Liver (tissue), 9 donors: ENCODE results near the gene SYNPO2. TPM values are rescaled to one million over a fixed set of nuclear protein-coding genes. Genes with fewer than 3 reads are reported as not detected.

Experiments used
- DNase-seq: peaks from one replicate; pipeline ENCODE4 v3.0.0-alpha.2; 2017; ENCODE audit warnings: low spot score
- H3K27ac ChIP-seq, 2 donors: one replicate each; pipeline ENCODE4 v1.7.0; 2013; ENCODE audit warnings: inconsistent platforms in 2 of 2, low read length in 2 of 2, control low read depth in 1 of 2, low read depth in 1 of 2, mild to moderate bottlenecking in 1 of 2
- H3K27me3 ChIP-seq, 4 donors: one replicate each; pipeline versions ENCODE4 v1.6.1 to v1.7.0; 2013; ENCODE audit warnings: low read length in 3 of 4, inconsistent platforms in 1 of 4, mild to moderate bottlenecking in 1 of 4, moderate library complexity in 1 of 4; ENCODE audit not compliant: control insufficient read depth in 4 of 4, insufficient read depth in 4 of 4
- H3K36me3 ChIP-seq, 4 donors: one replicate each; pipeline versions ENCODE4 v1.6.1 to v1.7.0; 2013; ENCODE audit warnings: low read length in 3 of 4, mild to moderate bottlenecking in 3 of 4, low read depth in 1 of 4, moderate library complexity in 1 of 4; ENCODE audit not compliant: control insufficient read depth in 4 of 4, insufficient read depth in 3 of 4
- H3K4me1 ChIP-seq, 4 donors: one replicate each; pipeline versions ENCODE4 v1.6.1 to v1.7.0; 2013; ENCODE audit warnings: low read length in 3 of 4, mild to moderate bottlenecking in 3 of 4, moderate library complexity in 1 of 4; ENCODE audit not compliant: control insufficient read depth in 4 of 4, insufficient read depth in 4 of 4
- H3K4me3 ChIP-seq, 3 donors: one replicate each; pipeline versions ENCODE4 v1.6.1 to v1.7.0; 2013; ENCODE audit warnings: low read length in 3 of 3, control low read depth in 1 of 3, low read depth in 1 of 3, mild to moderate bottlenecking in 1 of 3
- H3K9ac ChIP-seq, 2 donors: one replicate each; pipeline ENCODE4 v1.7.0; 2013; ENCODE audit warnings: low read length in 2 of 2, mild to moderate bottlenecking in 2 of 2, moderate library complexity in 2 of 2, control low read depth in 1 of 2, low read depth in 1 of 2
- H3K9me3 ChIP-seq, 4 donors: one replicate each; pipeline versions ENCODE4 v1.6.1 to v1.7.0; 2013; ENCODE audit warnings: low read length in 3 of 4; ENCODE audit not compliant: control insufficient read depth in 4 of 4
- ATF3 ChIP-seq: IDR thresholded peaks from 2 replicates; pipeline ENCODE4 v1.6.1; 2016; ENCODE audit warnings: antibody characterized with exemption
- CTCF ChIP-seq: fragments of 150-350 bp; IDR thresholded peaks from 2 replicates; pipeline ENCODE4 v1.5.1; 2017; ENCODE audit warnings: improper control_type of control experiment, low read depth, low read length; ENCODE audit not compliant: missing input control
- EGR1 ChIP-seq, 2 donors: IDR thresholded peaks; 2 replicates each; pipeline ENCODE4 v1.6.1; 2016 to 2018; ENCODE audit warnings: antibody characterized with exemption in 2 of 2, low read depth in 2 of 2
- FOXA1 ChIP-seq: IDR thresholded peaks from 2 replicates; pipeline ENCODE4 v1.6.1; 2016; ENCODE audit warnings: antibody characterized with exemption
- GABPA ChIP-seq, 2 donors: IDR thresholded peaks in 1 of 2; conservative IDR thresholded peaks in 1 of 2; 2 replicates each; pipeline ENCODE4 v1.6.1; 2016; ENCODE audit warnings: antibody characterized with exemption in 2 of 2, mild to moderate bottlenecking in 1 of 2, moderate library complexity in 1 of 2
- HNF4A ChIP-seq, 2 donors: conservative IDR thresholded peaks; 2 replicates each; pipeline ENCODE4 v1.6.1; 2016; ENCODE audit warnings: antibody characterized with exemption in 2 of 2, mild to moderate bottlenecking in 2 of 2
- HNF4G ChIP-seq: IDR thresholded peaks from 2 replicates; pipeline ENCODE4 v1.6.1; 2016; ENCODE audit warnings: antibody characterized with exemption
- JUND ChIP-seq, 2 donors: IDR thresholded peaks; 2 replicates each; pipeline ENCODE4 v1.6.1; 2016; ENCODE audit warnings: antibody characterized with exemption in 2 of 2
- MAX ChIP-seq: IDR thresholded peaks from 2 replicates; pipeline ENCODE4 v1.6.1; 2016; ENCODE audit warnings: antibody characterized with exemption
- NR2F2 ChIP-seq: IDR thresholded peaks from 2 replicates; pipeline ENCODE4 v1.6.1; 2016; ENCODE audit warnings: antibody characterized with exemption
- RAD21 ChIP-seq, 2 donors: IDR thresholded peaks; 2 replicates each; pipeline ENCODE4 v1.6.1; 2016; ENCODE audit warnings: antibody characterized with exemption in 2 of 2, mild to moderate bottlenecking in 2 of 2
- REST ChIP-seq: IDR thresholded peaks from 2 replicates; pipeline ENCODE4 v1.6.1; 2016; ENCODE audit warnings: antibody characterized with exemption, mild to moderate bottlenecking
- RXRA ChIP-seq, 2 donors: IDR thresholded peaks; 2 replicates each; pipeline ENCODE4 v1.6.1; 2017 to 2018; ENCODE audit warnings: antibody characterized with exemption in 2 of 2, mild to moderate bottlenecking in 1 of 2
- SP1 ChIP-seq: IDR thresholded peaks from 2 replicates; pipeline ENCODE4 v1.6.1; 2018; ENCODE audit warnings: antibody characterized with exemption, mild to moderate bottlenecking
- TAF1 ChIP-seq: conservative IDR thresholded peaks from 2 replicates; pipeline ENCODE4 v1.6.1; 2016; ENCODE audit warnings: antibody characterized with exemption, mild to moderate bottlenecking
- YY1 ChIP-seq: IDR thresholded peaks from 2 replicates; pipeline ENCODE4 v1.6.1; 2016; ENCODE audit warnings: antibody characterized with exemption, mild to moderate bottlenecking
- ZBTB33 ChIP-seq: IDR thresholded peaks from 2 replicates; pipeline ENCODE4 v1.6.1; 2016; ENCODE audit warnings: antibody characterized with exemption
- WGBS: extraction: QIAGEN DNeasy Blood & Tissue Kit; methylation state at CpG from one replicate; pipeline ENCODE4 v1.1.7; 2013; 5-methylcytosine and 5-hydroxymethylcytosine counted together
- polyA plus RNA-seq, 2 donors: library from polyadenylated mRNA; stranded (reverse) in 1 of 2; unstranded in 1 of 2; fragments of 200-250 nt in 1 of 2; fragments of >200 nt in 1 of 2; fragmentation: Nextera tagmentation in 1 of 2; extraction: Ambion mirVana in 1 of 2; gene quantifications; one replicate each; pipeline versions ENCODE4 v1.2.1 to v1.2.3, GENCODE V29; 2013 to 2015
- total RNA-seq, 2 donors: library from RNA; depleted of rRNA; stranded (reverse); fragments of >200 nt; gene quantifications; one replicate each; pipeline ENCODE4 v1.2.3, GENCODE V29; 2014
- donor health status: healthy.
- donor health status: healthy.
- donor health status: healthy.
- donor health status: healthy.
- donor health status: healthy.

SYNPO2 gene
- total and polyA plus RNA-seq, 4 donors = 2.4 to 10.9 (median 3.4) TPM

GRCh38 chr4:118846979-118847378 lies 41.7 kb upstream of the SYNPO2 start:
- Histone ChIP-seq H3K9me3 (no peaks in the 10 kb centered on the region), H3K4me3 (no peak overlapping the region), H3K27me3 (no peaks in the 10 kb centered on the region), H3K4me1 (peaks cover 0 to 7% (median 4%) of the 10 kb centered on the region in 4 donors), H3K36me3 (no peaks in the 10 kb centered on the region), H3K9ac (no peak overlapping the region), H3K27ac (no peak overlapping the region)
- no peak for DNase-seq
- 81% methylated on average over 1 of the region's 1 CpG for WGBS
- TF ChIP-seq MAX (no peak), JUND (IDR thresholded peaks at IDR 0.05) (no peak), RAD21 (IDR thresholded peaks at IDR 0.05) (no peak), CTCF (no peak), HNF4G (no peak), NR2F2 (no peak), HNF4A (conservative IDR thresholded peaks at IDR 0.05) (no peak), RXRA (IDR thresholded peaks at IDR 0.05) (no peak), REST (no peak), TAF1 (no peak), YY1 (no peak), FOXA1 (no peak), GABPA (IDR thresholded peaks at IDR 0.05 in 1 of 2, conservative IDR thresholded peaks at IDR 0.05 in 1 of 2) (no peak), ATF3 (no peak)

- no peak for DNase-seq
- Histone ChIP-seq H3K36me3 (no peaks in the 10 kb centered on the region), H3K4me1 (peaks cover 0 to 7% (median 4%) of the 10 kb centered on the region in 4 donors), H3K27me3 (no peaks in the 10 kb centered on the region), H3K9me3 (no peaks in the 10 kb centered on the region), H3K27ac (no peak overlapping the region), H3K4me3 (no peak overlapping the region), H3K9ac (no peak overlapping the region)
- TF ChIP-seq YY1 = no peak
- WGBS = 96% methylated on average over 7 of the region's 7 CpGs
Observed at GRCh38 chr4:118848242-118848641, 40.4 kb upstream of the SYNPO2 start.

- H3K27ac ChIP-seq = no peak overlapping the region
- no peak for DNase-seq
- no peaks in the 10 kb centered on the region for H3K27me3 ChIP-seq
- H3K9me3 ChIP-seq = no peaks in the 10 kb centered on the region
- H3K4me1 ChIP-seq = peaks cover 0 to 7% (median 4%) of the 10 kb centered on the region in 4 donors
- no peaks in the 10 kb centered on the region for H3K36me3 ChIP-seq
- no peak overlapping the region for H3K4me3 ChIP-seq
- no peak overlapping the region for H3K9ac ChIP-seq
- TF ChIP-seq HNF4G = no peak
- no peak for TF ChIP-seq RXRA (IDR thresholded peaks at IDR 0.05)
- no peak for TF ChIP-seq FOXA1
- no peak for TF ChIP-seq ATF3
- no peak for TF ChIP-seq MAX
- TF ChIP-seq SP1 = no peak
- TF ChIP-seq NR2F2 = no peak
- no peak for TF ChIP-seq CTCF
- no peak for TF ChIP-seq YY1
- no peak for TF ChIP-seq TAF1
- no peak for TF ChIP-seq ZBTB33
- no peak for TF ChIP-seq EGR1 (IDR thresholded peaks at IDR 0.05; ENCODE audit: low read depth in 2 of 2)
- no peak for TF ChIP-seq GABPA (IDR thresholded peaks at IDR 0.05 in 1 of 2, conservative IDR thresholded peaks at IDR 0.05 in 1 of 2)
Observed at GRCh38 chr4:118848901-118849300, 39.8 kb upstream of the SYNPO2 start.
